ENCODE data around the gene SKOR1. TPM values are rescaled to one million over a fixed set of nuclear protein-coding genes. Genes with fewer than 3 reads are reported as not detected.

SKOR1 gene
- total and polyA plus RNA-seq, 2 of the 8 experiments (the other 6 are each of a cell fraction or from before 2014, with no cell fraction given): 0.03 to 0.11 TPM

DNA sequence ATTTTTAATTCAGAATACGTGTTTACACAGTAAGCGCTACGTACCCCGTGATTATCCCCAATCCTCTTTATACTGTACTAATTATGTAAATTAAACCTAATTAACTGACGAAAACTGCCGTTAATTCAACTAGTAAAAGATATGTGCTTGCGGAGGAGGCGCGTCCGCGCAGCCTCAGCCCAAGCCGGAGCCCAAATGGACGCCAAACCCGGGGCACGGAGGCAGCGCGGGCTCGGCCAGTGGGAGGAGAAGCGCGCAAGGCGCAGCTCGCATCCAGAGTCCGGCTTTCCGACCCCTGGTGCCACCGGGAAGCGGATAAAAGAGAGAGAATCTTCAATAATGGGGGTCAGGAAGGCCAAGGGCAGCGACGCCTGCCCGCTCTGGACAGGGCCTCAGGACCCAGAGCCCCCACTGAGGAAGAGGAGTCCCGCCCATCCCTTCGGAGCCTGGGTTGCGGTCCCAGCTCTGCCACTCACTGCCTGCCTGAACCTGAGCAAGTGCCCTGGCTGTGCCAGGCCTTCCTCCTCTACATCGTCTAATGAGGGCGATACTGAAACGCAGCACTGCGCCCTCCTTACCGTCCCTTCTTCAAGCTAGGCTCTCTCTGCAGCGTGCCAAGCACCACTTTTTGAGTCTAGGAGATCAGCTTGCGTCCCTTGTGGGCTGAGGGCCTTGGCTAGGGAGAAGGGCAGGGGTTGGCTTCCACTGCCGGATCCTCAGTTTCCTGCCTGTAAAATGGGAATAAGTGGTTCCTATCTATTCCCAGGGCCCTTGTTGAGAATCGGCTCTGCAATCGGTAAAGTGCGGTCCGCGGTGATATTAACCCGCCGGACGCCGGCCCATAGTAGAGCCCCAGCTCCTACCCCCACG lies 5.0 kb upstream of the SKOR1 start:
- Histone ChIP-seq H3K4me1 (replicated peaks in 1 of 4; ENCODE audit: control insufficient read depth in 3 of 4, insufficient read depth in 4 of 4, low read length in 3 of 4) (peaks cover 2 to 39% (median 31%) of the 10 kb centered on the region in 4 experiments), H4K5ac (ENCODE audit: insufficient read length, low read depth, low read length) (no peak overlapping the region), H3K9me3 (ENCODE audit: insufficient read depth in 2 of 2, low read depth in 1 of 2, low read length in 1 of 2) (no peaks in the 10 kb centered on the region), H4K8ac (ENCODE audit: extremely low read depth, insufficient read depth, low read length) (no peak overlapping the region), H2AK5ac (ENCODE audit: low read depth, low read length) (no peak overlapping the region), H3K27me3 (replicated peaks in 1 of 4; ENCODE audit: control insufficient read depth in 3 of 4, extremely low read depth in 1 of 4, insufficient read depth in 3 of 4, low read length in 3 of 4) (peaks cover 65 to 79% (median 78%) of the 10 kb centered on the region in 4 experiments), H2AFZ (ENCODE audit: low read length) (no peak overlapping the region), H3K79me1 (ENCODE audit: low read depth, low read length) (no peaks in the 10 kb centered on the region), H3K4me2 (ENCODE audit: insufficient read depth in 1 of 2, low read depth in 2 of 2, low read length in 2 of 2) (peak overlapping the region; percentile 69 to 73), H2BK12ac (ENCODE audit: low read depth, low read length) (no peak overlapping the region), H3K18ac (ENCODE audit: extremely low read depth, low read length) (no peak overlapping the region), H3K14ac (ENCODE audit: insufficient read length) (no peak overlapping the region), H3K4me3 (ENCODE audit: extremely low read depth in 1 of 4, insufficient read depth in 2 of 4, low read depth in 3 of 4, low read length in 4 of 4) (peak overlapping the region in 3 of 4 experiments; percentile 0 to 50 (median 6); a peak in 4 of 8 replicates), H2BK5ac (ENCODE audit: low read depth, low read length) (no peak overlapping the region), H3K23ac (ENCODE audit: insufficient read length) (no peak overlapping the region), H3K27ac (ENCODE audit: low read depth, low read length) (no peak overlapping the region), H3K36me3 (ENCODE audit: control insufficient read depth in 2 of 4, insufficient read depth in 4 of 4, low read length in 3 of 4) (peaks cover 0 to 8% (median 0%) of the 10 kb centered on the region in 4 experiments; a peak in 1 of 8 replicates), H2BK20ac (ENCODE audit: low read length) (no peak overlapping the region), H3K56ac (replicated peaks; ENCODE audit: insufficient read length, low read depth, low read length) (no peak overlapping the region), H2BK15ac (ENCODE audit: low read length) (no peak overlapping the region), H3K23me2 (ENCODE audit: low read depth, low read length) (peaks cover 7% of the 10 kb centered on the region; the same call in 1 of the 2 replicates), H3K9ac (replicated peaks in 1 of 4; ENCODE audit: extremely low read depth in 1 of 4, low read depth in 3 of 4, low read length in 3 of 4) (no peak overlapping the region), H4K91ac (replicated peaks; ENCODE audit: insufficient read length, low read length) (no peak overlapping the region), H4K20me1 (replicated peaks in 1 of 2; ENCODE audit: control insufficient read depth in 1 of 2, insufficient read depth in 2 of 2, low read length in 2 of 2) (peaks cover 22 to 30% of the 10 kb centered on the region in 2 experiments), H3K4ac (replicated peaks; ENCODE audit: insufficient read length, low read depth, low read length) (no peak overlapping the region), H3K79me2 (ENCODE audit: control insufficient read depth in 1 of 2, insufficient read depth in 2 of 2, low read length in 2 of 2) (no peaks in the 10 kb centered on the region), H2BK120ac (replicated peaks; ENCODE audit: low read depth, low read length) (no peak overlapping the region)
- DNase-seq (ENCODE audit: low read depth in 1 of 2, low spot score in 2 of 2) (no peak), FAIRE-seq (no peak)
- ChIA-PET CTCF (ENCODE audit: partially characterized antibody) (interaction anchor here (0.7 to 2.2 kb wide), 7 partner anchors 11 to 704 kb away, joined by 3 to 6 read pairs (median 3); no protein-coding TSS in a partner anchor), POLR2A (ENCODE audit: partially characterized antibody) (interaction anchor here (1.0 to 5.0 kb wide), 3 partner anchors 11 to 24 kb away, joined by 3 to 24 read pairs (median 3); no protein-coding TSS in a partner anchor)
- TF ChIP-seq EZH2 (IDR thresholded peaks at IDR 0.05; ENCODE audit: low read depth, low read length, severe bottlenecking) (peak; percentile 86), BCL11A (IDR thresholded peaks at IDR 0.05; ENCODE audit: low read depth in 2 of 2, low read length in 2 of 2) (no peak), RNF2 (IDR thresholded peaks at IDR 0.05; ENCODE audit: borderline replicate concordance, low read depth, low read length, missing control alignments, poor library complexity, severe bottlenecking) (peak; percentile 27), SUZ12 (IDR thresholded peaks at IDR 0.05; ENCODE audit: low read length) (peak; percentile 80), CEBPB (IDR thresholded peaks at IDR 0.05; ENCODE audit: low read depth, low read length) (no peak), JUN (IDR thresholded peaks at IDR 0.05; ENCODE audit: low read depth, low read length) (no peak)
- 14% methylated on average over 49 of the region's 50 CpGs; no CpG with 5 or more reads in 1 of the 2 experiments for WGBS, 2 experiments (ENCODE audit: extremely low coverage in 1 of 2, insufficient coverage in 1 of 2, insufficient read length in 1 of 2, insufficient replicate concordance in 2 of 2, low coverage in 1 of 2, low lambda C conversion rate in 2 of 2, missing lambda C conversion rate in 1 of 2)
